ENCODE results near the gene RNF152. TPM values are rescaled to one million over a fixed set of nuclear protein-coding genes. Genes with fewer than 3 reads are reported as not detected.
A peak's percentile ranks its signal among the peaks of the same experiment; 100 is the strongest.

Gene RNF152
- total RNA-seq, 1 donor from 2014 or later, result 4.1 TPM

DNA sequence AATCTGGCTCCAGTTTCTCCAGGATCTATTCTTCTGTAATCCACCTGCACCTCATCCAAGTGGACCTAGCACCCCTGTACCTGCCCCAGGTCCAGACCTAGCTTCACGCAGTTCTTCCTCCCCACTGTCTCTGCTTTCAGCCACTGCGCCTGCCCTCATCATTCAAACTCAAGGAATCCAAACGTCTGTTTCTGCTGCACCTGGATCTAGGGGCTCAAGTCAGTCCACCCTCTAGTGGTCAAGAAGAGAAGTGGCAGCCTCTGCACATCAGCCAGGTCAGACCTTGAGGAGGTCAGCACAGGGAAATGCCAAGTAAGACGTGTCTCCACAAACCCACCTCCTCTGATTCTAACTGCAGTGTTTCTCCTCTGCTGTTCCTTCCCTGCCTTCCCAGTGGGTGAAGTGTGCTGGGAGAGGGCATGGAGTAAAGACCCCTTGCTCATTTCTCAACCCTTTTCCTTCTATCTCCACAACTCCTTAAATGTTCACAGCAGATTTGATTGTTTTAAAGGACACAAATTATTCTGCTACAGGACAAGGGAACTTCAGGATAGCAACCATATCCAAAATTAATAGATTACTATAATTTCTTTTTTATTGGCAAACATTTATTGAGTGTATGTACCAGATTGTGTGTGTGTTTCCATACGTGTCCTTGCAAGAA is 8.6 kb upstream of the RNF152 start:
- H3K4me3 Mint-ChIP-seq (ENCODE audit: unreplicated experiment), result no peak overlapping the region
- TF ChIP-seq, protein P1, sequence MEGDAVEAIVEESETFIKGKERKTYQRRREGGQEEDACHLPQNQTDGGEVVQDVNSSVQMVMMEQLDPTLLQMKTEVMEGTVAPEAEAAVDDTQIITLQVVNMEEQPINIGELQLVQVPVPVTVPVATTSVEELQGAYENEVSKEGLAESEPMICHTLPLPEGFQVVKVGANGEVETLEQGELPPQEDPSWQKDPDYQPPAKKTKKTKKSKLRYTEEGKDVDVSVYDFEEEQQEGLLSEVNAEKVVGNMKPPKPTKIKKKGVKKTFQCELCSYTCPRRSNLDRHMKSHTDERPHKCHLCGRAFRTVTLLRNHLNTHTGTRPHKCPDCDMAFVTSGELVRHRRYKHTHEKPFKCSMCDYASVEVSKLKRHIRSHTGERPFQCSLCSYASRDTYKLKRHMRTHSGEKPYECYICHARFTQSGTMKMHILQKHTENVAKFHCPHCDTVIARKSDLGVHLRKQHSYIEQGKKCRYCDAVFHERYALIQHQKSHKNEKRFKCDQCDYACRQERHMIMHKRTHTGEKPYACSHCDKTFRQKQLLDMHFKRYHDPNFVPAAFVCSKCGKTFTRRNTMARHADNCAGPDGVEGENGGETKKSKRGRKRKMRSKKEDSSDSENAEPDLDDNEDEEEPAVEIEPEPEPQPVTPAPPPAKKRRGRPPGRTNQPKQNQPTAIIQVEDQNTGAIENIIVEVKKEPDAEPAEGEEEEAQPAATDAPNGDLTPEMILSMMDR (IDR thresholded peaks at IDR 0.05; ENCODE audit: unreplicated experiment), result peak; percentile 96
- no peaks in the 10 kb centered on the region for H3K36me3 Mint-ChIP-seq (ENCODE audit: low read depth, unreplicated experiment)

DNA sequence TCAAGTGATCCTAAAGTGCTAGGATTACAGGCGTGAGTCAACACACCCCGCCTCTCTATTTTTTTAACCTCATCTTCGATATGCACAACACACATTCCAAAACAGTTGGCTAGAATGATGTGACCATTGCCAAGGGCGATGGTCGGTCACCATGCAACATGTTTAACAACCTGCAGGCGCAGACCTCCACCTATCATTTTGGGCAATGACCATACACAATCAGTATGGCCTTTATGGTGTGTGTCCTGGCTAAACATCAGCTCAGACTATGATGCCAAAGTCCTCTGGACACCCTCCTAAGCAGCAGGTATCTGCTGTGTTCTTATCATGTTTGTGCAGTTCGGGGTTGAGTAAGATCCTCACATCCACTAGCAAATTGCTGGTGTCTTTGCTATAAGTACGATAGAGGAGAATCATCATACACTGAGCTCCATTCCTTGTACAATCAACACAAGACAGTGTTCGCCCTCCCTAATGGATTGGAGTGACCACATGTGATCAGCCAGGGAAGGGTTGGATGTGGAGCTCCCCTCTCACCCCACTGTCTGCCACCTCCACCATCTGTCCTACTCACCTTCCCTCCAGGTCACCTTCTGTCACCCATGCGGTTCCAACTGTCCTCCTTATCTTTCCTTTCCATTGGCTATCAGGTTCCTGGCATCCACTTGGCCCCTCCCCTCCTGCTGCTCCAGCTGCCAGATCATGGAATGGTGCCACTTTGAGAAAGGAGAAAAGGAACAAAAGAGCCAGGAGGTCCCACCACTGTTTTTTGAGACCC is 7.9 kb upstream of the RNF152 start:
- Mint-ChIP-seq H3K36me3 (ENCODE audit: low read depth, unreplicated experiment) (no peaks in the 10 kb centered on the region), H3K27me3 (ENCODE audit: unreplicated experiment) (peaks cover 3% of the 10 kb centered on the region), H3K4me1 (ENCODE audit: unreplicated experiment) (no peaks in the 10 kb centered on the region), H3K9me3 (ENCODE audit: unreplicated experiment) (no peaks in the 10 kb centered on the region), H3K4me3 (ENCODE audit: unreplicated experiment) (no peak overlapping the region), H3K27ac (ENCODE audit: unreplicated experiment) (no peak overlapping the region)
- TF ChIP-seq, protein P1 (IDR thresholded peaks at IDR 0.05; ENCODE audit: unreplicated experiment), result no peak
- no peak for DNase-seq (ENCODE audit: low spot score)

More for the DNA sequence above, 8.6 kb upstream of the RNF152 start:
- DNase-seq (ENCODE audit: low spot score), result peak; percentile 51
- Mint-ChIP-seq H3K27me3 (ENCODE audit: unreplicated experiment) (peaks cover 1% of the 10 kb centered on the region), H3K9me3 (ENCODE audit: unreplicated experiment) (no peaks in the 10 kb centered on the region), H3K27ac (ENCODE audit: unreplicated experiment) (no peak overlapping the region), H3K4me1 (ENCODE audit: unreplicated experiment) (no peaks in the 10 kb centered on the region)

DNA sequence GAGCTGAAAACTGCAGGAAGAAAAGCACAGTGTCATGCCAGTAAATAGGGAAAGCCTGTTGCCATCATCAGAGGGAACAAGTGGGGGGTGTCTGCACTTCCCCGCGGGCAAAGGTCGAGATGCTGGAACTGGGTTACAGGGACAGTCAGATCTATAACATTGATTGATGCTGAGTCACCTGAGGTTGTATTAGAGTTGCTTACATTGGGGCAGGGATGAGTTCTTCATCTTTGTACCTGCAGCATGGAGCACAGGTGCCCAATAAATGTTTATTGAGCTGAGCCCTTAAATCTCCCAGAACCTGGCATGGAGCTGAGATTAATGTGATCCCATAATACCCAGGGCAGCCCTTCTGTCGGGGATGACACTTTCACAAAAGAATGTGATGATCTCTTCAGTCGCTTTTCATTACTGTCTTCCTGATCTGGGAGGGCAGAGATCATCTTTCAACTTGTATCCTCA is 5.9 kb upstream of the RNF152 start:
- H3K4me3 Mint-ChIP-seq (ENCODE audit: unreplicated experiment), result no peak overlapping the region
- no peaks in the 10 kb centered on the region for H3K36me3 Mint-ChIP-seq (ENCODE audit: low read depth, unreplicated experiment)
- H3K27me3 Mint-ChIP-seq (ENCODE audit: unreplicated experiment), result peaks cover 3% of the 10 kb centered on the region
- peaks cover 3% of the 10 kb centered on the region for H3K4me1 Mint-ChIP-seq (ENCODE audit: unreplicated experiment)
- no peak overlapping the region for H3K27ac Mint-ChIP-seq (ENCODE audit: unreplicated experiment)
- DNase-seq (ENCODE audit: low spot score), result no peak
- no peaks in the 10 kb centered on the region for H3K9me3 Mint-ChIP-seq (ENCODE audit: unreplicated experiment)
- TF ChIP-seq, protein P1 (IDR thresholded peaks at IDR 0.05; ENCODE audit: unreplicated experiment), result no peak

GRCh38 chr18:61896757-61897156 is 4.0 kb upstream of the RNF152 start:
- Mint-ChIP-seq H3K4me1 (ENCODE audit: unreplicated experiment) (peaks cover 7% of the 10 kb centered on the region), H3K36me3 (ENCODE audit: low read depth, unreplicated experiment) (peaks cover 4% of the 10 kb centered on the region), H3K27ac (ENCODE audit: unreplicated experiment) (no peak overlapping the region), H3K27me3 (ENCODE audit: unreplicated experiment) (peaks cover 14% of the 10 kb centered on the region), H3K9me3 (ENCODE audit: unreplicated experiment) (no peaks in the 10 kb centered on the region), H3K4me3 (ENCODE audit: unreplicated experiment) (no peak overlapping the region)
- TF ChIP-seq, protein P1 (IDR thresholded peaks at IDR 0.05; ENCODE audit: unreplicated experiment), result no peak
- DNase-seq (ENCODE audit: low spot score), result no peak

GRCh38 chr18:61896118-61896517 is 3.3 kb upstream of the RNF152 start:
- no peak for DNase-seq (ENCODE audit: low spot score)
- Mint-ChIP-seq H3K4me3 (ENCODE audit: unreplicated experiment) (no peak overlapping the region), H3K36me3 (ENCODE audit: low read depth, unreplicated experiment) (peaks cover 4% of the 10 kb centered on the region), H3K4me1 (ENCODE audit: unreplicated experiment) (peaks cover 7% of the 10 kb centered on the region), H3K27me3 (ENCODE audit: unreplicated experiment) (peaks cover 14% of the 10 kb centered on the region), H3K27ac (ENCODE audit: unreplicated experiment) (no peak overlapping the region), H3K9me3 (ENCODE audit: unreplicated experiment) (no peaks in the 10 kb centered on the region)
- TF ChIP-seq, protein P1 (IDR thresholded peaks at IDR 0.05; ENCODE audit: unreplicated experiment), result no peak

Measured in endothelial cell (in vitro differentiated cells).